ENCODE data around the gene MAP4K4. TPM values are rescaled to one million over a fixed set of nuclear protein-coding genes. Genes with fewer than 3 reads are reported as not detected.

The MAP4K4 gene
- total and polyA plus RNA-seq, 2 of the 4 experiments (the other 2 are of a cell fraction), result 89.4 to 124 TPM

DNA sequence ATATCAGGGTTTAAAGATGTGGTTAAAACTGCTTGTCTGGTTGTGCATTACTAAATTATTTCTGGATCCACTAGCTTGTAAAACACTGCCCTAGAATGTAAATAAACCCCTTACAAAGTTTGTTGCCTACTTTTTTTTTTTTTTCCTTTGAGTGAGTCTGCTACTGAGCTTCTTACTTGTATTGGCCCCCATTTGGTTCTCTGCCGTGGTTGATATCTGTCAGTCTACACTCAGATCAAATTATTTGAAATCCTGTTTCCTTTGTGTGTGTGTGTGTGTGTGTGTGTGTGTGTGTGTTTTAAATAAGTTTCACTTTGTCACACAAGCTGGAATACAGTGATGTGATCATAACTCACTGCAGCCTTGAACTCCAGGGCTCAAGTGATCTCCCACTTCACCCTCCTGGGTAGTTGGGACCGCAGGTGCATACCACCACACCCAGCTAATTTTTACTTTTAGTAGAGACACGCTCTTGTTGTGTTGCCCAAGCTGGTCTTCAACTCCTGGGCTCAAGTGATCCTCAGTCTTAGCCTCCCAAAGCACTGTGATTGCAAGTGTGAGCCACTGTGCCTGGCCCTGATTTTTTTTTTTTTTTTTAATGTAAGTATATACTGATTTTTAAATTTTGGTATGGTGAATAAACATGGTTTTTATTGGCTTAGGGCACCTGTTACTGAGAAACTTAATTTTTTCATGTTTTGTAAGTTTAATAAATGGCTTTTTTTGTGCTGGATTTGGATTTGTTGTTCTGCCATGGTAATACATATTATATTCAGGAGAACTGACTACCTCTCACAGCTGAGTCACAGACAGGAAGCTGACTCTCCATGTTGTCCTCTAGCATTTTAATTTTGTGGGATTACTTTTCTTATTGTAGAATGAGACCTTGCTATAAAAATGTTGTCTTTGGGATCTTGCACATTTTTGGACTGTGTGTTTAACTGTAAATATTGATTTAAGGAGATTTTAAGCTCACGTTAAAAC lies 48.5 kb downstream of the MAP4K4 start:
- Histone ChIP-seq H3K9ac (ENCODE audit: low read depth, low read length) (peak overlapping the region; percentile 24), H3K4me1 (ENCODE audit: control insufficient read depth, insufficient read depth, low read length) (peaks cover 27% of the 10 kb centered on the region), H2AK5ac (ENCODE audit: low read depth, low read length) (peak overlapping the region; percentile 75), H2BK20ac (ENCODE audit: low read depth, low read length) (peak overlapping the region; percentile 69; the same call in 1 of the 2 replicates), H3K18ac (ENCODE audit: low read depth, low read length) (peak overlapping the region; percentile 65), H3K27ac (ENCODE audit: insufficient read depth, low read length) (peak overlapping the region; percentile 71), H2BK15ac (ENCODE audit: low read depth, low read length) (peak overlapping the region; percentile 23; the same call in 1 of the 3 replicates), H3K27me3 (ENCODE audit: control insufficient read depth, insufficient read depth, low read length) (no peaks in the 10 kb centered on the region), H3K9me1 (ENCODE audit: insufficient read depth, low read length) (peaks cover 34% of the 10 kb centered on the region), H2AK9ac (replicated peaks; ENCODE audit: low read depth, low read length, poor library complexity) (no peak overlapping the region), H3K9me3 (ENCODE audit: control insufficient read depth, insufficient read depth, low read length) (no peaks in the 10 kb centered on the region), H4K8ac (ENCODE audit: low read depth in 2 of 2, low read length in 2 of 2) (peak overlapping the region; percentile 26 to 68; a peak in 1 of 4 replicates), H3K14ac (replicated peaks; ENCODE audit: low read depth, low read length) (0 out of 2 replicates have a peak overlapping the region, but pooled peaks have one; percentile 54), H3K79me1 (ENCODE audit: low read depth in 1 of 2, low read length in 2 of 2) (peaks cover 12 to 67% of the 10 kb centered on the region in 2 experiments; a peak in 3 of 4 replicates), H4K20me1 (ENCODE audit: insufficient read depth, low read length) (peaks cover 75% of the 10 kb centered on the region), H4K5ac (ENCODE audit: low read depth, low read length) (peak overlapping the region; percentile 19; the same call in 1 of the 2 replicates), H2BK5ac (ENCODE audit: low read depth, low read length, poor library complexity, severe bottlenecking) (peak overlapping the region; percentile 92), H2AFZ (replicated peaks; ENCODE audit: low read length, poor library complexity) (no peak overlapping the region), H3K36me3 (ENCODE audit: control insufficient read depth, insufficient read depth, low read length) (peaks cover 2% of the 10 kb centered on the region; the same call in 1 of the 2 replicates), H2BK120ac (ENCODE audit: low read depth, low read length) (peak overlapping the region; percentile 72), H3K56ac (ENCODE audit: extremely low read depth, insufficient read depth, low read length) (peak overlapping the region; percentile 44; the same call in 1 of the 2 replicates), H3K4ac (ENCODE audit: low read depth, low read length) (peak overlapping the region; percentile 85), H3K4me3 (ENCODE audit: insufficient read depth, low read depth, low read length) (no peak overlapping the region), H3K4me2 (ENCODE audit: low read depth, low read length) (peak overlapping the region; percentile 71), H4K91ac (ENCODE audit: insufficient read depth, low read depth, low read length) (peak overlapping the region; percentile 56), H3K23ac (ENCODE audit: low read depth, low read length) (peak overlapping the region; percentile 72; the same call in 1 of the 2 replicates)
- ATAC-seq (ENCODE audit: low read depth), result peak; percentile 70
- dilution Hi-C loops (cut with HindIII; ENCODE audit: low sequenced_read_pairs, unreplicated experiment) (no loop called here), intact Hi-C loops (cut with micrococcal nuclease) (no loop called here), in situ Hi-C loops (cut with MboI; ENCODE audit: low sequenced_read_pairs) (no loop called here)
- no CpG with 5 or more reads among the region's 4 CpGs for WGBS, 2 experiments (ENCODE audit: extremely low coverage in 2 of 2, insufficient read length in 1 of 2)
- POLR2A ChIA-PET (ENCODE audit: unreplicated experiment), result interaction anchor here (0.6 to 1.0 kb wide), 2 partner anchors 34 to 271 kb away, joined by 3 to 8 read pairs; partner anchors contain the start of gene RFX8
- TF ChIP-seq FOS (IDR thresholded peaks at IDR 0.05; ENCODE audit: low read depth, low read length) (peak; percentile 47; the same call in 1 of the 2 replicates), NFE2L2 (IDR thresholded peaks at IDR 0.05; ENCODE audit: low read depth, low read length) (0 out of 2 replicates have a peak, but pooled peaks have one; percentile 38), SMC3 (IDR thresholded peaks at IDR 0.05; ENCODE audit: low read depth, low read length) (no peak), RFX5 (IDR thresholded peaks at IDR 0.05; ENCODE audit: low read depth, low read length) (no peak), CHD1 (IDR thresholded peaks at IDR 0.05; ENCODE audit: low read depth, low read length) (no peak), MAFK (IDR thresholded peaks at IDR 0.05; ENCODE audit: low read depth, low read length) (peak; percentile 24; the same call in 1 of the 2 replicates)
- TF ChIP-seq, protein P1, sequence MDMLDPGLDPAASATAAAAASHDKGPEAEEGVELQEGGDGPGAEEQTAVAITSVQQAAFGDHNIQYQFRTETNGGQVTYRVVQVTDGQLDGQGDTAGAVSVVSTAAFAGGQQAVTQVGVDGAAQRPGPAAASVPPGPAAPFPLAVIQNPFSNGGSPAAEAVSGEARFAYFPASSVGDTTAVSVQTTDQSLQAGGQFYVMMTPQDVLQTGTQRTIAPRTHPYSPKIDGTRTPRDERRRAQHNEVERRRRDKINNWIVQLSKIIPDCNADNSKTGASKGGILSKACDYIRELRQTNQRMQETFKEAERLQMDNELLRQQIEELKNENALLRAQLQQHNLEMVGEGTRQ (IDR thresholded peaks at IDR 0.05; ENCODE audit: low read depth, low read length), result no peak
- peak; percentile 87 for DNase-seq
- CTCF ChIA-PET, result interaction anchor here (0.9 to 1.2 kb wide), 3 partner anchors 12 to 327 kb away, joined by 3 to 4 read pairs (median 3); no protein-coding TSS in a partner anchor
- no TSS peak for BruUV-seq (replicated peaks)
